Esophagus squamous epithelium (tissue), 4 donors: ENCODE results near the gene NAV2.

ENCODE experiments used
- CTCF ChIP-seq, 6 experiments: fragments of 450-650 bp in 4 of 6; fragments of 200-600 bp in 2 of 6; sonication (generic) in 2 of 6; IDR thresholded peaks; one replicate each; pipeline ENCODE4 v1.5.1; 2016 to 2019; ENCODE audit warnings: antibody characterized with exemption in 6 of 6, mild to moderate bottlenecking in 4 of 6, moderate library complexity in 4 of 6
- POLR2A ChIP-seq, 4 donors: fragments of 450-650 bp; IDR thresholded peaks; one replicate each; pipeline ENCODE4 v1.6.1; 2017; ENCODE audit warnings: antibody characterized with exemption in 4 of 4, mild to moderate bottlenecking in 4 of 4, moderate library complexity in 3 of 4

- no peak for TF ChIP-seq CTCF (IDR thresholded peaks at IDR 0.05)
- no peak for TF ChIP-seq POLR2A (IDR thresholded peaks at IDR 0.05)
These were observed 228.2 kb downstream of the NAV2 start for GRCh38 chr11:19940831-19941230.
